ENCODE results near the gene DYNC1I1.
A peak's percentile ranks its signal among the peaks of the same experiment; 100 is the strongest.

The DYNC1I1 gene

DNA sequence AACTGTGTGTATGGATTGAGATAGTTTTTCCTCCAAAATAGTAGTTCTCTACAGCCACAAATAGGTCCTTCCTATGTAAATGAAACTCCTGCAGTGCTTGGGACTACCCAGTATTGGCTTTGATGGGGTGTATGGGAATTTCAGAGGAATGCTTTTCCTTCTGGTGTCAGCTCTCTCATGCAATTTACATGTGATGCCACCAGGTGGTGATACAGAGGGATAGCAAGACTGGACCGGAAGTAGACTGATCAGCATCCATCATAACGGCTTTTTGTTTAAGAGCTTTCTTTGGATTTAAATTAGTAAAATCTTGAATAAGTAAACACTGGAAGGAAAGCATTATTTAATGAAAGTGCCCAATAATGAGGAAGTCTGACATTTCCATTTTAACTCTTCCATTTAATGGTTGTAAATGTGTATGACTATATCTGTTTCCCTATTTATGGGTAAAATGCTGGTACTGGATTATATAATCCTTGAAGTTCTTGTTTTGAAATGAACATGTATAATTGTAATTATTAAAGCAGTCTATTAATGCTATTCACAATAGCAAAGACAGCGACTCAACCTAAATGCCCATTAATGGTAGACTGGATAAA lies 22.7 kb downstream of the DYNC1I1 start:
- H3K4me3 Mint-ChIP-seq: no peak overlapping the region

DNA sequence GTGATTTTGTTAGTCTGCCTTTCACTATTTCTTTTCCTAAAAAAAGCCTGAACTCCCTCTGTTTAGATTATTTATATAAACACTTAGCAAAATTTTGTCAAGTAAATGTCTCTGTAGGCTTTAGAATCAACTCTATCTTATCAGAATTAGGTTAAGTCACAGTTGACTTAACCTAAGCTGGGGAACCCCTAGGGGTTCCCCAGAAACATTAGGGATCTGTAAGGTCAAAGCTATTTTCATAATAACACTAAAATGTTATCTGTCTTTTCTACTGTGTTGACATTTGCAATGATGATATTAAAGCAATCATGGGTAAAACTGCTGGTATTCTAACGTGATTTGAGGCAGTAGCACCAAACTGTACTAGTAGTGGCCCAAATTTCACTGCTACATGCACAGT lies 24.3 kb downstream of the DYNC1I1 start:
- Mint-ChIP-seq H3K4me3 (no peak overlapping the region), H3K4me1 (peaks cover 31% of the 10 kb centered on the region), H3K9me3 (no peaks in the 10 kb centered on the region), H3K36me3 (ENCODE audit: low read depth) (no peaks in the 10 kb centered on the region), H3K27me3 (ENCODE audit: low read depth) (peaks cover 10% of the 10 kb centered on the region), H3K27ac (no peak overlapping the region)
- TF ChIP-seq, protein P1, sequence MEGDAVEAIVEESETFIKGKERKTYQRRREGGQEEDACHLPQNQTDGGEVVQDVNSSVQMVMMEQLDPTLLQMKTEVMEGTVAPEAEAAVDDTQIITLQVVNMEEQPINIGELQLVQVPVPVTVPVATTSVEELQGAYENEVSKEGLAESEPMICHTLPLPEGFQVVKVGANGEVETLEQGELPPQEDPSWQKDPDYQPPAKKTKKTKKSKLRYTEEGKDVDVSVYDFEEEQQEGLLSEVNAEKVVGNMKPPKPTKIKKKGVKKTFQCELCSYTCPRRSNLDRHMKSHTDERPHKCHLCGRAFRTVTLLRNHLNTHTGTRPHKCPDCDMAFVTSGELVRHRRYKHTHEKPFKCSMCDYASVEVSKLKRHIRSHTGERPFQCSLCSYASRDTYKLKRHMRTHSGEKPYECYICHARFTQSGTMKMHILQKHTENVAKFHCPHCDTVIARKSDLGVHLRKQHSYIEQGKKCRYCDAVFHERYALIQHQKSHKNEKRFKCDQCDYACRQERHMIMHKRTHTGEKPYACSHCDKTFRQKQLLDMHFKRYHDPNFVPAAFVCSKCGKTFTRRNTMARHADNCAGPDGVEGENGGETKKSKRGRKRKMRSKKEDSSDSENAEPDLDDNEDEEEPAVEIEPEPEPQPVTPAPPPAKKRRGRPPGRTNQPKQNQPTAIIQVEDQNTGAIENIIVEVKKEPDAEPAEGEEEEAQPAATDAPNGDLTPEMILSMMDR (IDR thresholded peaks at IDR 0.05; ENCODE audit: unreplicated experiment in 3 of 3): no peak

More for the DNA sequence above, 22.7 kb downstream of the DYNC1I1 start:
- no peak overlapping the region for H3K27ac Mint-ChIP-seq
- TF ChIP-seq, protein P1 (IDR thresholded peaks at IDR 0.05; ENCODE audit: unreplicated experiment in 3 of 3): peak in 1 of 3 experiments; percentile 32
- peaks cover 5% of the 10 kb centered on the region for H3K27me3 Mint-ChIP-seq (ENCODE audit: low read depth)
- peaks cover 16% of the 10 kb centered on the region for H3K4me1 Mint-ChIP-seq
- no peaks in the 10 kb centered on the region for H3K36me3 Mint-ChIP-seq (ENCODE audit: low read depth)
- no peaks in the 10 kb centered on the region for H3K9me3 Mint-ChIP-seq

DNA sequence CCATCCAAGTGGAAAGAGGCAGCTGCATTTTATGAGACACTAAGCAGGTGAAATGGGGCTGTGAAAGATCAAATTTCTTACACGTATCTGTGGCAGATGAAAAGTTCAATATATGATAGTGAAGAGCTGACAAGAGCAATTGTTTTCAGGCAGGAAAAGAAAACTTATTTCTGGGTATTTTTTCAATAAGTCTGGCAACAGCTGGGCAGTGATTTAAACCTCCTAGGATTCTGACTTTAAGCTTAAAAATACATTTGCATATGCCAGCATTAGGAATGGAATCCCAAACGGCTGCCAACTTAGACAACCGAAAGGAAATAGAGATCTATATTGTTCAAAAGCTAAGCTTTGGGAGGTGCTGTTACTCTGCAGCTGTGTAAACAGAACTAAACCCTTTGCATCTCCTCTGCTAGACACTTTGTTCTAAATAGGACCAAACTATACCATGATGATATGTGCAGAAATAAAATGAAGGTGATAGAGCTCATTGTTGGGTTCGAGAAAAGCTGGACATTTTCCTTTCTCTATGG lies 26.1 kb downstream of the DYNC1I1 start:
- Mint-ChIP-seq H3K9me3 (no peaks in the 10 kb centered on the region), H3K4me3 (peak overlapping the region in 1 of 3 experiments; percentile 21), H3K27me3 (ENCODE audit: low read depth) (peaks cover 10% of the 10 kb centered on the region), H3K4me1 (peaks cover 37% of the 10 kb centered on the region), H3K27ac (peak overlapping the region; percentile 2 to 54 (median 28)), H3K36me3 (ENCODE audit: low read depth) (no peaks in the 10 kb centered on the region)
- TF ChIP-seq, protein P1 (IDR thresholded peaks at IDR 0.05; ENCODE audit: unreplicated experiment in 3 of 3): no peak

DNA sequence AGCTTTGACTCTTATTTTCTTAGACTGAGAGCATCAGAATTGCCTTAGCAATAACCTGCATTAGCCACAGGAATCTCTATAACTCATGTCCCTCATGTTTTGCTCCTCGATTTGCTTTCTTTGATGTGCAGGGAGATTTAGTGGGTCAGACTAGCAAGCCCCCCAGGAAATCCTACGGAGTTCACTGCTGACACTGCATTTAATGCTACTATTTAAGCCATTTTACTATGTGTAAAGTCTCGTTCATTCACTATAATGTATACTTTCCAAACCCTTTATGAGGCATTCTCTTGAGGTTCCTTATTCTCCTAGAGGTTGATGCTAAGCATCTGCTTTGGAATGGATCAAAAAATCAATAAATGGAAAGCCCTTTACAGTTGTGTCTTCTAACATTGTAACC lies 28.4 kb downstream of the DYNC1I1 start:
- TF ChIP-seq, protein P1 (IDR thresholded peaks at IDR 0.05; ENCODE audit: unreplicated experiment in 3 of 3): no peak
- Mint-ChIP-seq H3K4me1 (peaks cover 42% of the 10 kb centered on the region), H3K27me3 (ENCODE audit: low read depth) (peaks cover 10% of the 10 kb centered on the region), H3K27ac (peak overlapping the region in 1 of 3 experiments; percentile 28), H3K36me3 (ENCODE audit: low read depth) (no peaks in the 10 kb centered on the region), H3K9me3 (no peaks in the 10 kb centered on the region), H3K4me3 (no peak overlapping the region)

DNA sequence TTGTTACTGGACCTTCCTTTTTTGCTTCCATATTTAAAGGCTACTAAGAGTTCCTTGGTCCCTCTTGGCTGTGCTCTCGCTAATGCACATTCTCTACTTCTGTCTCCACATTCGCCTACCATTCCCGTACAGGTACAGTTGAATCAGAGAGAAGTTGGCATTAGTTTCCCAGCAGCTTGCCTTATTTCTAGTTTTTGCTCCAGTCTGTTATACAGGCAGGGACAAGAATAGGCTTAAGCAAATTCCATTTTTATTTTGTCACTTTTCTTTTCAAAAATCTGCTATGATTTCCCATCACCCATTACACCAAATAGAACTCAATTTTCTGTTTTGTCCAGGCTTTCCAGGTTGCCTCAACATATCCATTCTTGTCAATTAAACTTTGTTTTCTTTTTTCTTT lies 29.9 kb downstream of the DYNC1I1 start:
- Mint-ChIP-seq H3K9me3 (no peaks in the 10 kb centered on the region), H3K4me3 (no peak overlapping the region), H3K27me3 (ENCODE audit: low read depth) (peaks cover 10% of the 10 kb centered on the region), H3K27ac (peak overlapping the region in 1 of 3 experiments; percentile 59), H3K4me1 (peaks cover 42% of the 10 kb centered on the region), H3K36me3 (ENCODE audit: low read depth) (no peaks in the 10 kb centered on the region)
- TF ChIP-seq, protein P1 (IDR thresholded peaks at IDR 0.05; ENCODE audit: unreplicated experiment in 3 of 3): no peak

DNA sequence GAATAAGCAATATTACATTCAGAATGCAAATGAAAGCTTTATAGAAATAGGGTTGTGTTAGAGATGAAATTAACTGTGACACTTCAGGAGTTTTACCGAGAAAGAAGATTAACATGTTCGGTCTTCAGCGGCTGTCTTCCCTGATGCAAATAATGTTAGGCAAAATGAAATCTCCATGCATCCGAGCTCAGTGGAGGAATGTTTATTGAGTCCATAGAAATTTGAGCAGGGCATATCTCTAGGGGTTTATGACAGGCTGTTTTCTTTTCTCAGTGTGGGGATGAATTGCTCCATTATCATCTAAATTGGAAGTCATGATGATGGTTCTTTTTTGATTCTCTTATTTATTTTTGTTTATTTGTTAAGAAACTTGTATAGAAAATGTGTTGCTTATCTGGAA lies 31.7 kb downstream of the DYNC1I1 start:
- Mint-ChIP-seq H3K27me3 (ENCODE audit: low read depth) (peaks cover 15% of the 10 kb centered on the region), H3K36me3 (ENCODE audit: low read depth) (no peaks in the 10 kb centered on the region), H3K4me3 (no peak overlapping the region), H3K27ac (no peak overlapping the region), H3K9me3 (no peaks in the 10 kb centered on the region), H3K4me1 (peaks cover 32% of the 10 kb centered on the region)
- TF ChIP-seq, protein P1 (IDR thresholded peaks at IDR 0.05; ENCODE audit: unreplicated experiment in 3 of 3): no peak
